GM13976 (cell line): ENCODE results near the gene OPRL1.
"Not testable (repeated sequence)": the region's sequence is repeated elsewhere in the genome, so short reads cannot be mapped to it uniquely, and the experiment has no call there.

ENCODE experiments used
- DNase-seq: peaks from one replicate; pipeline ENCODE4 v3.0.0; 2012; ENCODE audit warnings: low spot score
- in situ Hi-C: fragments of 300-500 bp; cut with MboI; formaldehyde crosslinking; loops from one replicate; pipeline ENCODE4 v1.12.0; 2022; ENCODE audit warnings: low sequenced_read_pairs, mixed read lengths, inconsistent platforms; ENCODE audit not compliant: unreplicated experiment
- TF ChIP-seq, protein P1 (sequence below): IDR thresholded peaks from 2 replicates; pipeline ENCODE4 v1.5.1; 2012; ENCODE audit warnings: borderline replicate concordance, mild to moderate bottlenecking; ENCODE audit not compliant: insufficient read depth; ENCODE audit errors: extremely low read depth, missing control alignments, control extremely low read depth

OPRL1 gene

DNA sequence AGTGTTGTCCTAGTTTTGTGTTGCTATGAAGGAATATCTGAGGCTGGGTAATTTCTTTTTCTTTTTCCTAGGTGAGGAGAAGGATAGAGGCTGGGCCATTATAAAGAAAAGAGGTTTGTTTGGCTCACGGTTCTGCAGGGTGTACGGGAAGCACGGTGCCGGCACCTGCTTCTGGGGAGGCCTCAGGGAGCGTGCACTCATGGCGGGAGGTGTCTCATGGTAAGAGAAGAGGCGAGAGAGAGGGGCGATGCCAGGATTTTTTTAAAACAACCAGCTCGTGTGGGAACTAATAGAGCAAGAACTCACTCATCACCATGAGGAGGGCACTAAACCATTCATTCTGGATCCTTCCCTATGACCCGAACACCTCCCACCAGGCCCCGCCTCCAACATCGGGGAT is 41.7 kb downstream of the OPRL1 start:
- in situ Hi-C loops: no loop called here
- DNase-seq: no peak
- TF ChIP-seq, protein P1, sequence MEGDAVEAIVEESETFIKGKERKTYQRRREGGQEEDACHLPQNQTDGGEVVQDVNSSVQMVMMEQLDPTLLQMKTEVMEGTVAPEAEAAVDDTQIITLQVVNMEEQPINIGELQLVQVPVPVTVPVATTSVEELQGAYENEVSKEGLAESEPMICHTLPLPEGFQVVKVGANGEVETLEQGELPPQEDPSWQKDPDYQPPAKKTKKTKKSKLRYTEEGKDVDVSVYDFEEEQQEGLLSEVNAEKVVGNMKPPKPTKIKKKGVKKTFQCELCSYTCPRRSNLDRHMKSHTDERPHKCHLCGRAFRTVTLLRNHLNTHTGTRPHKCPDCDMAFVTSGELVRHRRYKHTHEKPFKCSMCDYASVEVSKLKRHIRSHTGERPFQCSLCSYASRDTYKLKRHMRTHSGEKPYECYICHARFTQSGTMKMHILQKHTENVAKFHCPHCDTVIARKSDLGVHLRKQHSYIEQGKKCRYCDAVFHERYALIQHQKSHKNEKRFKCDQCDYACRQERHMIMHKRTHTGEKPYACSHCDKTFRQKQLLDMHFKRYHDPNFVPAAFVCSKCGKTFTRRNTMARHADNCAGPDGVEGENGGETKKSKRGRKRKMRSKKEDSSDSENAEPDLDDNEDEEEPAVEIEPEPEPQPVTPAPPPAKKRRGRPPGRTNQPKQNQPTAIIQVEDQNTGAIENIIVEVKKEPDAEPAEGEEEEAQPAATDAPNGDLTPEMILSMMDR: no peak

DNA sequence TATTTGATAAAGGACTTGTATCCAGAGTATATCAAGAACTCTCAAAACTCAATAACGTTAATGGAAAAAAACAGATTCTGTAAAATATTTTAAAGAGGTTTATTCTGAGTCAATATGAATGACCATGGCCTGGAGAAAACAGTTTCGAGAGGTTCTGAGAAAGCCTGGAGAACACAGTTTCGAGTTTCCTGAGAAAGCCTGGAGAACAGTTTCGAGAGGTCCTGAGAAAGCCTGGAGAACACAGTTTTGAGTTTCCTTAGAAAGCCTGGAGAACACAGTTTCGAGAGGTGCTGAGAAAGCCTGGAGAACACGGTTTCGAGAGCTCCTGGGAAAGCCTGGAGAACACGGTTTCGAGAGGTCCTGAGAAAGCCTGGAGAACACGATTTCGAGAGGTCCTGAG is 43.0 kb downstream of the OPRL1 start:
- in situ Hi-C loops, DNase-seq: not testable (repeated sequence)

DNA sequence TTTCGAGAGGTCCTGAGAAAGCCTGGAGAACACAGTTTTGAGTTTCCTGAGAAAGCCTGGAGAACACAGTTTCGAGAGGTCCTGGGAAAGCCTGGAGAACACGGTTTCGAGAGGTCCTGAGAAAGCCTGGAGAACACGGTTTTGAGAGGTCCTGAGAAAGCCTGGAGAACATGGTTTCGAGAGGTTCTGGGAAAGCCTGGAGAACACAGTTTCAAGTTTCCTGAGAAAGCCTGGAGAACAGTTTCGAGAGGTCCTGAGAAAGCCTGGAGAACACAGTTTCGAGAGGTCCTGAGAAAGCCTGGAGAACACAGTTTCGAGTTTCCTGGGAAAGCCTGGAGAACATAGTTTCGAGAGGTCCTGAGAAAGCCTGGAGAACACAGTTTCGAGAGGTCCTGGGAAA is 43.6 kb downstream of the OPRL1 start:
- in situ Hi-C loops, DNase-seq: not testable (repeated sequence)

DNA sequence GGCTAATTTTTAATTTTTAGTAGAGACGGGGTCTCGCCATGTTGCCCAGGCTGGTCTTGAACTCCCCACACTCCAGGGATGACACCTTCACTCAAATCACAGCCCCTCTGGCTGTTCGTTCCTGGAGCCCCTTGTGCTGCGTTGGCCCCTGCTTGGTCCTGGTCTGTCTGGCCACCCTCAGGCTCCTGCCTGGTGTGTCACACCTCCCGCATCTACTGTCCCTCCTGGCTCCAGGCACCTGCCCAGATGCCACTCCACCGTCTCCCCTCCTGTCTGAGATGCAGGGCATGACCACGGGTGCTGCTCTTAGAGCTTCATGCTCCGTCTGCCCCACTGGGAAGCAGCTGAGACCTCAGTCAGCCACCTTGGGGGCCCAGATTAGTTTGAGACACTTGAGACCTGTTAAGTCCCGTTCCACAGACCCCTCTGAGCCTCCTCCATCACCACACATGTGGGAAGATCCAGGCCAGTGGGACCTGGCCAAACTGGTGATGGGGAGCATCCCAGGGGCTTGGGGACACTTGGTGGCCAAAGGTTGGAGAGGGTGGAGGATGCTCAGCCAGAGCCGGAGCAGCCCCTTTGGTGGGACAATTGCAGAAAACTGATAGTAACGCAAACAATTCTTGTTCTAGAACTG is 49.4 kb downstream of the OPRL1 start:
- DNase-seq: no peak
- TF ChIP-seq, protein P1: no peak
- in situ Hi-C loops: no loop called here

DNA sequence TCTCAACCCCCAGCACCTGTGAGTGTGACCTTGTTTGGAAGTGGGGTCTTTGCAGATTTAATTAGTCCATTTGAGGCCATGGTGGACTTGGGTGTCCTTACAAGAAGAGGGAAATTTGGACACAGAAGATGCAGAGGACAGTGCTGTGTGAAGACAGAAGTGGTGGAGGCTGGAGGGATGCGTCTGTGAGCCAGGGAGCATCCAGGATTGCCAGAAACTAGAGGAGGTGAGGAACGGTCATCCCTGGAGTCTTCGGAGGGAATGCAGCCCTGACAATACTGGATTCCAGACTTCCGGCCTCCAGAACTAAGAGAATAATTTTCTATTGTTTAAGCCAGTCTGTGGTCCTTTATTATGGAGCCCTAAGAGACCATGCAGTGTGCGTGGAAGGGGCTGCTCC is 50.4 kb downstream of the OPRL1 start:
- no peak for DNase-seq
- in situ Hi-C loops: no loop called here
- TF ChIP-seq, protein P1: no peak

DNA sequence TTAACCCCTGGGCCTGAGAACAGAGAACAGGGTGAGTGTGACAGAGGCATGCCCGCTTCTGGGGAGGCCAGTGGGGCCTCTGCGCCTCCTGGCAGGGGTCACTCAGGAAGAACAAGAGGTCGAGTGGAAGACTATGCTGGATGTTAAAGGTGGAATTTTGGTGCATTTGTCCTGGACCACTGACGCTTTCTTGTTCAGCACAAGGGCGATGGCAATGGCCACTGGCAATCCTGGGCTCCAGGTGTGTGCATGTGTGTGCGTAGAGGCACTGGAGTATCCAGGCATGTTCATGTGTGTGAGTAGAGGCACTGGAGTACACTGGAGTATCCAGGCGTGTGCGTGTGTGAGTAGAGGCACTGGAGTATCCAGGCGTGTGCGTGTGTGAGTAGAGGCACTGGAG is 51.0 kb downstream of the OPRL1 start:
- no peak for DNase-seq
- in situ Hi-C loops: no loop called here
- TF ChIP-seq, protein P1: no peak

DNA sequence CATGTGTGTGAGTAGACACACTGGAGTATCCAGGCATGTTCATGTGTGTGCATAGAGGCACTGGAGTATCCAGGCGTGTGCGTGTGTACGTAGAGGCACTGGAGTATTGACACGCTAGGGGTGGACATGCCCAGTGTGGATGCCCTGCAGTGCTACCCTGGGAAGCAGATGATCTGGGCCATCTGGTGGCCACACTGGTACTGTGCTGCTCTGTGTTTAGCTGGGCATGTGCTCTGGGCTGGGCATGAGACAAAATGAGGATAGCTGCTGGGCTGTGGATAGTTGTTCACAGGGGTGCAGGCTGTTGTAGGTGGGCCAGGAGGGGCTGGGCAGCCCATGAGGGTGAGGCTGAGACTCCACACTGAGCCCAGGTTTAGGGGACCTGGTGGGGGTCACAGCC is 51.5 kb downstream of the OPRL1 start:
- in situ Hi-C loops: no loop called here
- TF ChIP-seq, protein P1: no peak
- DNase-seq: no peak

DNA sequence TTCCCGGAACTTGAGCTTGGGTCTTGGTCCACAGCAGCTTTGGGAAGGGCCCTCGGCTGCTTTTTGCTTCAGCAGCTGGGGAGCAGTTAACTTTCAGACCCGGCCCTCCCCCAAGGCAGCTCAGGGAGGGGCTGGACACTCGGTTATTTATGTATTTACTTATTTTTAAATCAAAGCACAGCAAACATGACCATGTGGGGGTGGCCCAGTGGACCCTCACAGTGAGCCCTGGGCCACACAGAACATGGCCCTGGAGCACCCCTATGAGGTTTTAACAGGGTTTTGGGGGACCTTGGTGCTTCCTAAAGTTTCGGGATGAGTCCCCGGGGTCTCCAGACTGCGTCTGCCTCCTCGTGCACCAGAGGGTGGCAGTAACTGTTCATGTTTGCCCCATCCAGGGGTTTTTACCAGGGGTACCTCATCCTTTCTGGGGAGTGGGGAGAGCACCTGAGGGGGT is 54.1 kb downstream of the OPRL1 start:
- in situ Hi-C loops: no loop called here
- TF ChIP-seq, protein P1: no peak
- DNase-seq: no peak

DNA sequence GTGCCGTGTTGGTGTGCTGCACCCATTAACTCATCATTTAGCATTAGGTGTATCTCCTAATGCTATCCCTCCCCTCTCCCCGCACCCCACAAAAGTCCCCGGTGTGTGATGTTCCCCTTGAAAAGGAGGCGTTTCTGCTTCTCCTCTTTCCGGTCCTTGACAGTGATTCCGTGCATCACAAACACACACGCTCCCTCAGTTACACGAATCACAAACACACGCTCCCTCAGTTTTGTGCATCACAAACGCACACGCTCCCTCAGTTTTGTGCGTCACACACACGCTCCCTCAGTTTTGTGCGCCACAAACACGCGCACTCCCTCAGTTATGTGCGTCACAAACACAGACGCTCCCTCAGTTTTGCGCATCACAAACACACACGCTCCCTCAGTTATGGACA is 54.9 kb downstream of the OPRL1 start:
- in situ Hi-C loops, DNase-seq: not testable (repeated sequence)
